Subcutaneous abdominal adipose tissue (tissue), 5 donors: ENCODE data around the gene QPRT.
"Not testable (repeated sequence)": the region's sequence is repeated elsewhere in the genome, so short reads cannot be mapped to it uniquely, and the experiment has no call there.

Source experiments
- H3K27ac ChIP-seq: one replicate; pipeline ENCODE4 v1.7.0; 2013; ENCODE audit warnings: low read depth, mild to moderate bottlenecking, inconsistent platforms, low read length, moderate library complexity
- H3K27me3 ChIP-seq, 5 donors: one replicate each; pipeline ENCODE4 v1.7.0; 2013; ENCODE audit warnings: low read length in 5 of 5, inconsistent platforms in 1 of 5; ENCODE audit not compliant: control insufficient read depth in 5 of 5, insufficient read depth in 4 of 5
- H3K36me3 ChIP-seq, 5 donors: one replicate each; pipeline ENCODE4 v1.7.0; 2013; ENCODE audit warnings: low read length in 5 of 5; ENCODE audit not compliant: control insufficient read depth in 5 of 5, insufficient read depth in 5 of 5
- H3K4me1 ChIP-seq, 5 donors: one replicate each; pipeline ENCODE4 v1.7.0; 2013; ENCODE audit warnings: low read length in 5 of 5, mild to moderate bottlenecking in 3 of 5, moderate library complexity in 1 of 5; ENCODE audit not compliant: control insufficient read depth in 5 of 5, insufficient read depth in 5 of 5
- H3K4me3 ChIP-seq, 5 donors: one replicate each; pipeline ENCODE4 v1.7.0; 2013; ENCODE audit warnings: low read length in 5 of 5, low read depth in 1 of 5
- H3K9ac ChIP-seq, 5 donors: one replicate each; pipeline ENCODE4 v1.7.0; 2013; ENCODE audit warnings: low read length in 5 of 5, mild to moderate bottlenecking in 4 of 5, moderate library complexity in 3 of 5
- H3K9me3 ChIP-seq, 5 donors: one replicate each; pipeline ENCODE4 v1.7.0; 2013; ENCODE audit warnings: low read length in 5 of 5; ENCODE audit not compliant: control insufficient read depth in 5 of 5
- donor health status: healthy.
- donor health status: healthy.
- donor health status: healthy.
- donor health status: healthy.
- donor health status: healthy.

Gene QPRT

DNA sequence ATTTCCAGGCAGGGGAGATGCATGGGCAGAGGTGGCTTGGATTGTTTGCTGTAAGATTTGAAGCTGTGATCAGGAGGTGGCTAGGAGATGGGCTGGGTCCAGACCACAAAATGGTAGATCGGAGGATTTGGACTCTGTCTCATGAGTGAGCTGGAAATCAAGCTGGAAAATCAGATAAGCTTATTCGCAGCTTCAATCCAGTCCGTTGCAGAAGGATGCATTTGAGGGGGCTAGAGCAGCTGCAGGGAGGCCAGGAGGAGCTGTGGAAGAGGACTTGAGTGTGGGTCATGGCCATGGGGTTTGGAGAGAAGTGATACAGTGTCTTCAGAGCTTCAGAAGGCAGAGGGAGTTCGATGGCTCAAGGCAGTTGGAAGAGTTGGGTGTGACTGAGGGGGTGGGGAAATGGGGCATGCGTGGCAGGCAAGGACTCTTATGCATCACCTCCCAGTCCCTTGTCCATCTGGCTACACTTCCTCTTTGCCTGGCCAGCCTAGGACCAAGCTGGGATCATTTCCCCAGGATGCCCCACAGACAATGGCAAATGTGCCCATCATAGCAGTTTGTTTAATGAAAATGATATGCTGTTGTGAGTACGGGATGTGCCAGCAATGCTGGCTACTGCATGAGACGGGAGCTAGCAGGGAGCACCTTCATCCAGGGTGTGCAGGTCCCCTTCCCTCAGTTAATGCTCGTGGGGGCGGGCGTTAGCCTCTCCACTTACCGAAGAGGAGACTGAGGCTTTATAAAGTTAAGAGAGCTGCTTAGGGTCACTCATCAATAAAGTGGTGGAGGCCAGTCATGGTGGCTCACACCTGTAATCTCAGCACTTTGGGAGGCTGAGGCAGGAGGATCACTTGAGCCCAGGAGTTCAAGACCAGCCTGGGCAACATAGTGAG is 20.6 kb downstream of the QPRT start:
- Histone ChIP-seq H3K4me3 (no peak overlapping the region), H3K4me1 (peaks cover 0 to 7% (median 3%) of the 10 kb centered on the region in 5 donors), H3K9me3 (peaks cover 0 to 8% (median 0%) of the 10 kb centered on the region in 5 donors), H3K9ac (no peak overlapping the region), H3K27ac (no peak overlapping the region), H3K36me3 (no peaks in the 10 kb centered on the region), H3K27me3 (peaks cover 0 to 3% (median 0%) of the 10 kb centered on the region in 5 donors)

DNA sequence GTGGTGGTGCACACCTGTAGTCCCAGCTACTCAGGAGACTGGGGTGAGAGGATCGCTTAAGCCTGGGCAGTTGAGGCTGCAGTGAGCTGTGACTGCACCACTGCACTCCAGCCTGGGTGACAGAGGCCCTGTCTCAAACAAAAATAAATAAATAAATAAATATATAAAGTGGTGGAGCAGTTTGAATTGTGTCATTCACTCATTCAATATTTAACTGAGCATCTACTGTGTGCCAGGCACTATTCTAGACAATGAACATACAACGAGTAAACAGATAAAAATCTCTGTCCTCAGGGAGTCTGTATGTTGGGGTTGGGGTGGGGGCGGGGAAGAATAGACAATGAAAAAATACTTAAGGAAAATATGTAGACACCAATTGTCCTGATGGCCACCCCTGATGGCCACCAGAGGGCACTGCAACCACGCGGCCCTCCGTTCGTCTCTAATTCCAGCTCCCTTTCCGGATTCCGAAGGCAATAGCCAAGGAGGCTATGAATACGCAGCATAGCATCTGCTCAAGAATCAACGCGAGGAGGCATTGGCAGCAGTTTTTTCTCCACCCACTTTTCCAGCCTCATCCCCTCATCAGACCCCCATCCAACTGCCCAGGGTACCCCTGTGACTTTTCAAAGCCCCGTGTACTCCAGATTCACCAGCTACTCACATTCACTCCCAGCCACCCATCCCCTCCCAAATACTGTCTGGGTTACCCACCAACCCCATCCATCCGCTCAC is 21.4 kb downstream of the QPRT start:
- Histone ChIP-seq H3K4me1 (peaks cover 0 to 3% (median 2%) of the 10 kb centered on the region in 5 donors), H3K9me3 (peaks cover 0 to 8% (median 0%) of the 10 kb centered on the region in 5 donors), H3K27me3 (peaks cover 0 to 3% (median 0%) of the 10 kb centered on the region in 5 donors), H3K9ac (no peak overlapping the region), H3K4me3 (no peak overlapping the region), H3K27ac (no peak overlapping the region), H3K36me3 (no peaks in the 10 kb centered on the region)

DNA sequence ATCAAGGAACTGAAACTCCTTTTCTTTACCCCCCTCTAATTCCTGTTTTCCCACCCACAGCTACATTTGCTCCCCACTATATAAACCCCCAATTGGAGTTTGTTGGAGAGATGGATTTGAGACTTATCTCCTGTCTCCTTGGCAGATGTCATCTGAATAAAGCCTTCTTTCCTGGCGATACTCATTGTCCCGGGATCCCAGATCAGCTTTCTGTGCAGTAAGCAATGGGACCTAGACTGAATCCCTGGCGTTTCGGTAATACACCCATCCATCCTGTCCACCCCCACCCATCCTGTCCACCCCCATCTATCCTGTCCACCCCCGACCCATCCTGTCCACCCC is 22.2 kb downstream of the QPRT start:
- H3K27me3 ChIP-seq, result peaks cover 0 to 3% (median 0%) of the 10 kb centered on the region in 5 donors
- H3K4me1 ChIP-seq, result peaks cover 0 to 3% (median 2%) of the 10 kb centered on the region in 5 donors
- H3K27ac ChIP-seq, result no peak overlapping the region
- no peak overlapping the region for H3K9ac ChIP-seq
- no peaks in the 10 kb centered on the region for H3K36me3 ChIP-seq
- H3K9me3 ChIP-seq, result peaks cover 0 to 8% (median 0%) of the 10 kb centered on the region in 5 donors
- H3K4me3 ChIP-seq, result no peak overlapping the region

DNA sequence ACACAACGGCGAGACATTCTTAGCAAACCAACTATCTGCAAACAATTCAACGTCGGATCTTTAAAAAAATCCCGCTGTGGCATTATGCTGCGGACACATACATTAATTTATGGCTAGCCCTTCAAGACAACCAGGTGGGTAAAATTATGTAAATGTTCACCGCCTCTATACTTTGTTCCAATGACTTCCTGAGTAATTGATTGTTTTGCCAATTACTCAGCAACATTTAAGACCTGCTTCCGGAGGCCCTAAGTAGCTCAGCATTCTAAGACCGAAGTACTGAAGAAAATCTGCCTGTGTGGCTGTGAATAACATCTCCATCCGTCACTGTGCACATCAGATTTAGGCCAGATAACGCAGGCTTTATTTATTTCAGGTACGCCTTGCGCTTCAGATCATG is 23.3 kb downstream of the QPRT start:
- Histone ChIP-seq H3K4me3 (no peak overlapping the region), H3K36me3 (no peaks in the 10 kb centered on the region), H3K4me1 (peaks cover 0 to 3% (median 2%) of the 10 kb centered on the region in 5 donors), H3K9me3 (peaks cover 0 to 8% (median 0%) of the 10 kb centered on the region in 5 donors), H3K27me3 (peaks cover 0 to 3% (median 0%) of the 10 kb centered on the region in 5 donors), H3K27ac (no peak overlapping the region), H3K9ac (no peak overlapping the region)

DNA sequence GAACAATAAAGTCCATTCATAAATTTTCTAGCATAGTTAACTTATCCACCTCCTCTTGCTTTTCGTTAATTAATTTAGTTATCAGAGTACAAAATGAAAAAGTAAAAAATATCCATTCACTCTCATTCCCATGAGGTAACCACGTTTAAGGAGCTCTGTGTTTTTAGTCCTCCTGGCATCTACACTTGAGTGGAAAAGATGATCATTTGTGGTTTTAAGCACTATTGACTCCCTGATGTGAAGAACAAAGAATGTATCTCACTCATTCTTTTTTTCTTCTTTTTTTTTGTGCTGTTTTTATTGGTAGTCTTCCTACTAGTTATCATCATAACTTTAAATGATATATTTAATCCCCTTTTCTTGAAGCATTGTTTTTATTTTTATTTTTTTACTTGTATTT is 26.1 kb downstream of the QPRT start:
- Histone ChIP-seq H3K4me1 (peaks cover 0 to 3% (median 2%) of the 10 kb centered on the region in 5 donors), H3K9ac (no peak overlapping the region), H3K36me3 (no peaks in the 10 kb centered on the region), H3K4me3 (no peak overlapping the region), H3K27me3 (peaks cover 0 to 3% (median 0%) of the 10 kb centered on the region in 5 donors), H3K9me3 (no peaks in the 10 kb centered on the region), H3K27ac (no peak overlapping the region)

DNA sequence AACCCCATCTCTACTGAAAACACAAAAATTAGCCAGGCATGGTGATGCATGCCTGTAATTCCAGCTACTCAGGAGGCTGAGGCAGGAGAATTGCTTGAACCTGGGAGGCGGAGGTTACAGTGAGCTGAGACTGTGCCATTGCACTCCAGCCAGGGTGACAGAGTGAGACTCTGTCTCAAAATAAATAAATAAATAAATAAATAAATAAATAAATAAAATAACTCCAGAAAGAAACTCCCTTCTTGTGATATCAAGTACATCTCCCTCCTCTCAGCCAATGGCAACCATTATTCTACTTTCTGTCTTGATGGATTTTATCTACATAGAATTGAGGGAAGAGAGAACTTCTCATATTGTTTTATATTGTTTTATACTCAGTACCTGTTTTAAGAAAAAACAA is 28.2 kb downstream of the QPRT start:
- not testable (repeated sequence) for H3K36me3 ChIP-seq, H3K9me3 ChIP-seq, H3K27ac ChIP-seq, H3K9ac ChIP-seq, H3K27me3 ChIP-seq, H3K4me3 ChIP-seq, H3K4me1 ChIP-seq

DNA sequence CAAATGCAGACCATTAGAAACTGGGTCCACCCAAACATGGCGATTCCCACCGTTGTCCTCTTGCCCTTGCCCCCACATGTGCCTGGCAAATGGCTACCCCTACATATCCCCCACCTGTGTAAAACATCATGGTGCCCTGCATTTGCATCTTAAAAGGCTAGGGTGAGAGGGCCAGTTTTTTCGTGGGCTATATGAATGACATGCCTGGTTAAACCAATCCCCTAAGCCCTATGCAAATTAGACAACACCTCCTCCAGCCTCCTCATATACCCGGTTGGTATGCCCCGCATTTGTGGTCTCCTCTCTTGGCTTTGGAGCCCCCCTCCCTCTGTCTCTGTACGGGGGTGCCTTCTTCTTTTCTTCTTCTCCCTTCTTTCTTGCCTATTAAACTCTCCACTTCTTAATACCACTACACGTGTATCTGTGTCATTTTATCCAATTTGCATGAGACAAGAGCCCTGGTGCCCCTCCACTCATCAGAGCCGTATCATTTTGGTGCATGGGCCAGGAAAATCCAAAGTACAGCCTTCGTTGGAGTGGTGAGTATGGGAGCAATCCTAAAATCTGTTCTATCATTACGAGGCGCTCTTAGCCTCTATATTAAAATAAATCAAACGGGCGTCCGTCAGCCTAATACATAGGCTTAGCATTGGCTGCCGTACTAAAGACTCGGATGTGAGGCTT is 30.1 kb downstream of the QPRT start:
- H3K9me3 ChIP-seq, result no peaks in the 10 kb centered on the region

DNA sequence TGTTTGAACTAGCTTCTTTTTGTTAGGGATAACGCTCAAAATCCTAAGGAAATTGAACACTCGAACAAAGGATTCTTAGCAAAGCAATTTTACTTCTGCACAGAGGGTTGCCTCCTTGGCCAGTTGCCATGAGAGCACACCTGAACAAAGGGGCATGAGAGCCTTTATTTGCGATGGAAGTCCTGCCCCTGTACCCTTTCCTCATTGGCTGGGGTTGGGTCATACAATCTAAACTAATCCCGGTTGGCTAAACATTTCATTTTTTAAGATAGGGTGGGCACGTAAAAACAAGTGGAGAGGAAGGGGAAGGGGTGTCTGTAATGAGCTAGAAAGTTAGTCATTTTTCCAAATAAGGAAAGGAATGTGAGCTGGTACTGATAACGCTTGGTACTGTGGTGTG is 30.7 kb downstream of the QPRT start:
- not testable (repeated sequence) for H3K27ac ChIP-seq, H3K27me3 ChIP-seq, H3K4me3 ChIP-seq, H3K4me1 ChIP-seq, H3K9ac ChIP-seq, H3K9me3 ChIP-seq, H3K36me3 ChIP-seq

More for the DNA sequence above, 30.1 kb downstream of the QPRT start:
- no peaks in the 10 kb centered on the region for H3K36me3 ChIP-seq
- no peak overlapping the region for H3K9ac ChIP-seq
- peaks cover 1 to 6% (median 3%) of the 10 kb centered on the region in 5 donors for H3K4me1 ChIP-seq
- no peak overlapping the region for H3K27ac ChIP-seq
- peaks cover 0 to 3% (median 0%) of the 10 kb centered on the region in 5 donors for H3K27me3 ChIP-seq
- no peak overlapping the region for H3K4me3 ChIP-seq

DNA sequence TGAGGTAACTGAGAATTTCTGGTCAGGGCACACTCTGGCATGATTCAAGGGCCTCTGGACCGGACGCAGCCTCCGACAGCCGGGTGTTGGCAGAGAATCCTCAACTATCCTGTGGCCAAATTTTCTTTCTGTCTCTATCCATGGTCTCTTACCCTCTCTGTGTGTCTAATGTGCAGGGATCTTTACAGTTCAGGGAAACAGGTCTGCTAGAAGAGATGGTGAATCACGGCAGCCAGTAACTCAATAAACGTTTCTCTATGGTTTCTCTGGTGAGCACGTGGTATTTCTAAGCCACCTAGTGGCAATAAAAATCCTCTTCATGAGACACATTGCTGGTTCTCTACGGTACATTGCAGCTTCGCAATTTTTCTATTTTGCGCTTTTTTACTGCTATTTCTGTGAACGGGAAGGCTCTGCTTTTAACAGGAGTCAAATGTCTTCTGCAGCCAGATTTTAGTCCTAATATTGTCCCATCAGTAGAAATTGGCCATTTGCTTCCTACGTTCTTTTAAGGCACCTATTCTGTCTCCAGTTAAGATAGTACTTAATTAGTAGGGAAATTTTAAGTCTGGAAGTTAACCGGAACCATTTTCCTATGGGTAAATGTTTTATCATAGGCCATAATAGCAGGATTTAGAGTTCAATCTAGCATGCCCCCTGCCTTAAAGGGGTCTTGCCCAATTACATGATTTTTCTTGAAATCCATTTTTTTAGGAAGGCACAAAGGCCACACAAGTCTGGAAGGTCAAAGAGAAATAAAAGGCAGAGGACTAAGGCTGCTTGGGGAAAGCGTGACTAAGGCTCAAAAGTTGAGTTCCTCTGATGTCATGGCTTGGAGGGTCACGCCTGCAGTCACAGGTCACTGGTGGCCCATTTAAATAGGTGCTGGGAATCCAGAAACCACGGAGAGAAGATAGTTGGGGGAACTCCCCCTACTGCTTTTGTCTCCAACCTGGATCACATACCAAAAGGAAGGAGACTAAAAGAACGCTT is 31.5 kb downstream of the QPRT start:
- Histone ChIP-seq H3K36me3 (no peaks in the 10 kb centered on the region), H3K9ac (no peak overlapping the region), H3K27me3 (peaks cover 0 to 3% (median 0%) of the 10 kb centered on the region in 5 donors), H3K27ac (no peak overlapping the region), H3K4me1 (peaks cover 1 to 6% (median 3%) of the 10 kb centered on the region in 5 donors), H3K9me3 (no peaks in the 10 kb centered on the region), H3K4me3 (no peak overlapping the region)
